Stimulated activated CD8-positive, alpha-beta memory T cell treated with anti-CD3 and anti-CD28 coated beads, Interleukin-4, amount 100 ng/mL, for 1 hour (primary cell): ENCODE results near the gene USP20.

Experiments used
- DNase-seq, 2 donors: peaks; one replicate each; pipeline ENCODE4 v3.0.0-alpha.2; 2020; ENCODE audit warnings: low read depth in 2 of 2, low spot score in 1 of 2

Gene USP20

DNA sequence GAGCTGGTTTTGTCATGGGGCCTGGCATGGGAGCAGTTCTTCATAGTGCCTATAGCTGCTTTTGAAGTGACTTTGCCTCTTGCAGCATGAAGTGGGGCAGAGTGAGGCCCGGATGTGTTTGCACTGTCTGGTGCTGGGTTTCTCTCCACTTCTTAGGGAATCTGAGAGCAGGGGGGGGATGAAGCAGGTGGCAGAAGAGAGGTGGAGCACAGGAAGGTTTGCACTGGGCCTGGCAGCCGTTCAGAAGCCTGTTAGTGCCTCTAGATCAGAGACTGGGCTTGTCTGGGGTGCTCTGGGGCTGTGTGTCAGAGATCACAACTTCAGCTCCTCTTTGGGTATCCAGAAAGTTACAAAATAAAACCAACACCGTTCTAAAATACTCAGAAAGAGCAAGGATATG, 18.4 kb downstream of the USP20 start:
- DNase-seq = no peak

DNA sequence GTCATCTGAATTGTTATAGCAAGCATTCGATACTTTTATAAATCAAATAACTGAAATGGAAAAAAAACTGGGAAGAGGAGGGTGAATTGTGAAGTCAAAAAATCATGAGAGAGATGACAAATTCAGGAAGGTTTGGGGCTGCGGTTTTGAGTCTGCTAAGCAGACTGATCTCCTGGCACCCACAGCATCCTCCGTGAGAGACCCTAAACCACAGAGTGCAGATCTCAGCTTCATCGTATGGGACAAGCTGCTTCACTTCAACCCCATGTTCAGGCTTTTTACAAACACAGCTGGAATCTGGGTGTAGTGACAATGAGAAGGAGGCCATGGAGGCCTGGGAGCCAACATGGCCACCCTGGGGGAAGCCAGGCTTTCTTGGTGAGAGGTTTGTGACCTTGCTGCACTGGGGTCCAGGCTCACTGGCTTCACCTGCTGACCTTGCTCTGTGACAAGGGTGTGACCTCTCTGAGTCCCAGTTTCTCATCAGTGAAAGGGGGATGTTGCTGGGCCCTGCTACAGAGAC, 19.4 kb downstream of the USP20 start:
- no peak for DNase-seq

DNA sequence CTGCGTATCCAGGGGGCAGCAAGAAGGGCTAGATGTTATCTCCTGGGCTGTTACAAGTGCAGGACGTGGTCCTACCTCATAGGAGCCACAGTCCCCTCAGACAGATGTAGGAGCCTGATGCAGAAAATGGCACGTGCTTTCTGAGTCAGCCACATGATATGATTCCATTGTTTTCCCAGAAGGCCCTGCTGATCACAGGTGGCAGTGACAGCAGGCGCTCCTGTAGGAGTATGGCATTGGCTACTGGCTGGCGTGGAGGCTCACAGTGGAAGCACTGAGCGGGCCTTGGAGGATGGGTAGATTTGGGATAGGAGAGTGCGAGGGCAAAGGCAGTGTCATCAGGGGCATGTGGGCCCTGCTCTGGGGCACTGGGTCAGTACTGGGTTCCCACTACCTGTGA, 21.9 kb downstream of the USP20 start:
- DNase-seq = no peak

DNA sequence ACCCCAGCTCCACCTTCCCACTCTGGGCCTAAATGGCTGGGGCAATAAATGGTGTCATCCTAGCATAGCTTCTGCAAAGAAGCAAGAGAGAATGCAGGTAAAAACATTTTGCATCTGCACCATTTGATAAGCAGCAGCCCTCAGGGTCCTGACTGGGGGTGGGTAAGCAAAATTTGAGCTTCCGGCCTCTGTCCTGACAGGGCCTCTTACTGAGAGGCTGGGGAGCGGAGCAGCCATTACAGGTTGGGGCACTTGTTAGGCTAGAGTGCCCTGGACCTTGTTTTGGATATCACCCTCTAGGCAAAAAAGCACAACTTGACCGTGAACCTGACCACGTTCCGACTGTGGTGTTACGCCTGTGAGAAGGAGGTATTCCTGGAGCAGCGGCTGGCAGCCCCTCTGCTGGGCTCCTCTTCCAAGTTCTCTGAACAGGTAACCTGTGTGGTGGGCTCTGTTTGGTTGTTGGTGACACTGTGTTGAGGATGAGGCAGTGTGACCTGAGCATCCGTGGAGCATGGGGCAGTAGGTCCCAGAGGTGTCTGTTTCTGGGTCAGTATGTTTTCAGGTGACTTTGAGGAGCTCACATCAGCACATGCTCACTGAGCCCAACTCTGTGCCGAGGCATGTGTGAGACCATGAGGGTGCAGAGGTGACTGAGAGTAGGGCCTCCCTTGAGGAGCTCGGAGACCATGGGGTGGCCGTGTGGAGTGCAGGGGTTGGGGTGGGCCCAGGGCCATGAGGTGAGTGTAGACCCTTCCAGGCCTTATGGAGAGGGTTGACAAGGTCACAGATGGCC, 23.1 kb downstream of the USP20 start:
- no peak for DNase-seq

DNA sequence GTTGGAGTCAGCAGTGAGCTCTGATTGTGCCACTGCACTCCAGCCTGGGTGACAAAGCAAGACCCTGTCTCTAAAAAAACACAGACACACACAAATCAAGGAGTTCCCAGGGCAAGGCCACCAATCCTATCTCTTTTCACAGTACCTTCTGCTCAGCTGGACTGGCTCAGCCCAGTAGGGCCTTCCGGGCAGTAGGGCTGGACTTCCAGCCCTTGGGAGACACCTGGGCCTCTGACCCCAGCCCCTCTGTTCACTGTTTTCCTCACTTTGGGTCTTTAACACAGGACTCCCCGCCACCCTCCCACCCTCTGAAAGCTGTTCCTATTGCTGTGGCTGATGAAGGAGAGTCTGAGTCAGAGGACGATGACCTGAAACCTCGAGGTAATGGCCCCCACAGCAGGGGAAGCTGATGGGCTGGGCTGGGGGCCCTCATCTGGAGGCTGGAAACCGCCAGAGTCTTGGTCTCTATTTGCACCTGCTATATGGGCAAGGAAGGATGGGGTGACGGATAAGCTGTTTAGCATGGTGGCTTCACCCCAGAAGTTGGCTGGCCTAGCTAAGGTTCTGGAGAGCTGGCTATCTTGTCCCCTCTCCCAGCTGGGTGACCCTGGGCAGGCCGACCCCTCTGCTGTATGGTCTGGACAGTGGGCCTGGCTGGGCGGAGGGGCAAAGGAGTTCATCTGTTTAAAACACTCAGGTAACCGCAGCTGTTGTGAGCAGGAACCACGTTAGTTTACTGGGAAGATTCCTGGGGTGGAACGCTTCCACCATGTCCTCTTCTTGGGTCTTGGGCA, 25.6 kb downstream of the USP20 start:
- DNase-seq = no peak

DNA sequence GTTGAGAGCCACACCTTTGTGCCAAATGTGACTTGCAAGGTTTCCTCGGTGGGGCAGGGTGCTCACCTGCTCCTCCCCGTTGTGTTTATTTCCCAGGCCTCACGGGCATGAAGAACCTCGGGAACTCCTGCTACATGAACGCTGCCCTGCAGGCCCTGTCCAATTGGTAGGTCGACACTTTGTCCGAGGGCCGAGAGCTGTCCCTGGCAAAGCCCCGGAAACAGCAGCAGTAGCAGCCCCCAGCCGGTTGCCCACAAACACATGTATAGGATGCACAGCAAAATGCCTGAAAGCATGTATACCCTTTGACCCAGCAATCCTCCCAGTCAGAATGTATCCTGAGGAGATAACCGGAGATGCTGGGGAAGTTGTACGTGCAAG, 26.2 kb downstream of the USP20 start:
- no peak for DNase-seq

DNA sequence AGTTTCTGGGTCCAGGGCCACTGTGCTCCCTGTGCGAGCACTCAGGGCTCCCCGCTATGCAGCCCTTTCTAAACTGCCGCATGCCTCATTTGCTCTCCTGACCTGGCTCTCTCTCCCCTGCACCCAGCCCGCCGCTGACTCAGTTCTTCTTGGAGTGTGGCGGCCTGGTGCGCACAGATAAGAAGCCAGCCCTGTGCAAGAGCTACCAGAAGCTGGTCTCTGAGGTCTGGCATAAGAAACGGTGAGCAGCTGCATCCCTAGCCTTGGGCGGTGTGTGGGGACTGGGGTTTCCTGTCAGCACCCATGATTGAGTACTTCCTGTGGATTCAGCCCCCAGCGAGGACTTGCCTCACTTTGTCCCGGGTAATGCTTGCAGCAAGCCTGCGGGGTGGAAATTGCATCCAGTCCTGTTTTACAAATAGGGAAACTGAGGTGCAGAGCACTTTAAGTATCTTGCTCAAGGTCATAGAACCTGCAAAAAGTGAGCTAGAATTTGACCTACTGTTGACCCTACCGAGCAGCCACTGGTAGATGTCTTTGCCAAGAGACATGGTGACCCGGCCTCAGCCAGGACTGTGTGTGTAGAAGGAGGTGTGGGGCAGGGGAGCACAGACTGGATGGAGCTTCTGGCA, 27.9 kb downstream of the USP20 start:
- DNase-seq = peak in 1 of 2 donors; percentile 57

DNA sequence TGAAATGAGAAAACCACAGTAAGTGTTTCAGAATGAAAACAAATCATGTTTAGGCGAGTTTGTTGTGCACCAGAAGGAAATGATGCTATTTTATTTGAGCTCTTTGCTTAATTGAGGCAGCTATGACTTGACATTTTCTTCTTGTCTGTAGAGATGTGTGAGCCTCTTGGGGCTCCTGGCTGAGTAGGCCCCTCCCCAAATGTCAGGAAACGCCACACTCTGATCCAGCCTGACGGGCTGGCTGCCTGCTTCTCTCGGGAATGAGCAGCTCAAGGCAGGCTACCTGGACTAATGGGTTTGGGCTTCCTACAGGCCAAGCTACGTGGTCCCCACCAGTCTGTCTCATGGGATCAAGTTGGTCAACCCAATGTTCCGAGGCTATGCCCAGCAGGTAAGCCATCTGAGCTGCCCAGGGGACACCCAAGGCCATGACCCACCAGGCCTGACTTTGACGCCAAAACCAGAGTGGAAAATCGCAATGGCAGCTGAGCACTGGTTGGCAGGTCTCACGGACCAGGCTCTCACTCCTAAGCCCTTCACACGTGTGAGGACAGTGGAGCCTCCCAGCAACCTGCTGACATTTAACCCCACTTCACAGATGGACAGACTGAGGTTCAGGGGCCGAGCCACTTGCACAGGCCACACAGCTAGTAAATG, 29.9 kb downstream of the USP20 start:
- DNase-seq = no peak

DNA sequence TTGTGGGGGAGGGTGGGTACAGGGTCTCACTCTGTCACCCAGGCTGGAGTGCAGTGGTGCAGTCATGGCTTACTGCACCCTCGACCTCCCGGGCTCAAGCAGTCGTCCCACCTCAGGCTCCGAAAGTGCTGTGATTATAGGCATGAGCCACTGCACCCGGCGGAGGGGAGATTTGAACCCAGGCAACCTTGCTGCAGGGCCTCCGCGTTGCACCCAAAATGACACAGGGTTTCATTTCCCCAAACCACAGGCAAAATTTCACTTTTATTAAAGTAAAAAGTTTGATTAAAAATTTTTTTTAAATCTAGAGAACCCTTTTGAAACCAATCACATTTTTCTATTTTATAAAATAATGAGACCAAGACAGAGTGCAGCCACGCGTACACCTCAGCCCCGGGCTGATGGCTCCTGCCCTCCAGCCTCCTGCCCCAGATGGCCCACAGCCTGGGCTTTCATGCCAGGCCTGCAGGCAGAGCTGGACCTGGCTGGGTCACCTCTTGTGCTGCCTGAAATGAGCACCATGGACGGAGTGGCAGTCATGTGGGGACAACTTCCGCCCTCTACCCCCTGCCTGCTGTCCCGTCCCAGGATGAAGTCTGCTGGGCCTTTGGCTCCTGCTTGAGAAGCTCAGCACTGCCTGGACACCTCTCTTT, 30.5 kb downstream of the USP20 start:
- no peak for DNase-seq

DNA sequence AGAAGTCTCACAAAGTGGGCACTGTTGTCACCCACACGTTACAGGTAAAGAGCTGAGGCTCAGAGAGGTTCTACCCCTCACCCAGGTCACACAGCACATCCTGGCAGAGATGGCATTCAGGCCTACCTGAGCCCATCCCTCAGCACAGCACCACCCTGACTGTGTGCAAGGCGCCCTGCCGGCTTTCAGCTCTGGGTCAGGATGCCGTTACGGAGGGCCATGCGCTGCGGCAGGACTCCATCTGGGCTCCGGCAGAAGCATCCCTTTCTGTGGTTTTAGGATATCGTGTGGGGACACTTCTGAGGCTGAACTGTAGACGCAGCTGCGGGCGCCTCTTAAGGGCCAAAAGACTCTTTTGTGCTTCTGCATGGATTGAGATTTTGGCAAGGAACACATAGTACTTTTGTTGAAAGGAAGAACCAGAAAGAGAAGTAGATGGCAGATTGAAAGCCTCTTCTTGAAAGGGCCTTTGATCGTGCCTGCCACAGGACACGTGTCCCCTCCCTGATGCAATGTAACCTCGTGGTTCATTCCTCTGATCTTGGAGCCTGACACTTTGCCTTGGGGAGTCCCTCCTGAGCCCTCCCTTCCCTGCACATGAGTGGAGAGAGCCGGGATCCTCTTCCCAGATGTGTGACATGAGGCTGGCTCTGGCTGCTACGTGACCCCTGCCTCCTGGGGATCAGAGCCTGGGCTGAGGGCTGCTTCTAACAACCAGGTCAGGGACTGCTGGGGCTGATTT, 31.3 kb downstream of the USP20 start:
- DNase-seq = no peak

DNA sequence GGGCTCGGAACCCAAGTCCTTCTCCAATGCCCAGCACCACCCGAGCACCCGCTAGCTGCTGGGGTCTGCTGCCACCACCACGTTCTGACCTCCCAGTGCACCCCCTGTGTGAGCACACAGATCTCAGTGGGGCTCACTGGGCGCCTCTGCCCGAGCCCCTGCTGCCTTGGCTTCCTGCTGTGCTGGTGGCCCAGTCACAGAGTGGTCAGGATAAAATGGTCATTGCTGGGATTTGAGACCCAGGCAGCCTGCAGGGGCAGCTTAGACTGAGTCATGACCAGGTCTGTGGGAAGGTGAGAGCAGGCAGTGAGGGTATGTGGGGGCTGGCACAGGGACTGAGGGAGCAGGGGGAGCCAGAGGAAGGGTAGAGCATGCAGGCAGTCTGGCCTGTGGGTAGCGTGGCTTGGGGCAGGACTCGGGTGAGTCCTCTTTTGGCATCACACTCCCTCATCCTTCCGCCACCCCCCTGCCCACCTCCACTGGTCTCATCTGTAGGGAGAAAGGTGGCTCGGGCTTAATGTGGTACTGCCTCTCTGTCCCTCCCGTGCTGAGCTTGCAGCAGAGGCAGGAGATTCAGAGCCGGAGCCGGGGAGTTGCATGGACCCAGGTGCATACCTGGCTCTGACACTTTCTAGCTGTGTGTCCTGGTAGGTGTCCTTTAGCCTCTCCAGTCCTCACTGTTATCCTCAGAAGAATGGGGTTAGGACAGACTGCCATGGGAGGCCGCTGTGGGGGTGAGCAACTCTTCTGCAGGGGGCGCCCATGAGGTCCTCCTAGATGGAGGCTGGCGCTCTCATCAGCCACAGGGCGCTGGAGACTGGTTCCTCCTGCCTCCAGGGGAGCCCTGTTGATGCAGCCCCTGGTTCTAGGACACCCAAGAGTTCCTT, 32.1 kb downstream of the USP20 start:
- no peak for DNase-seq

DNA sequence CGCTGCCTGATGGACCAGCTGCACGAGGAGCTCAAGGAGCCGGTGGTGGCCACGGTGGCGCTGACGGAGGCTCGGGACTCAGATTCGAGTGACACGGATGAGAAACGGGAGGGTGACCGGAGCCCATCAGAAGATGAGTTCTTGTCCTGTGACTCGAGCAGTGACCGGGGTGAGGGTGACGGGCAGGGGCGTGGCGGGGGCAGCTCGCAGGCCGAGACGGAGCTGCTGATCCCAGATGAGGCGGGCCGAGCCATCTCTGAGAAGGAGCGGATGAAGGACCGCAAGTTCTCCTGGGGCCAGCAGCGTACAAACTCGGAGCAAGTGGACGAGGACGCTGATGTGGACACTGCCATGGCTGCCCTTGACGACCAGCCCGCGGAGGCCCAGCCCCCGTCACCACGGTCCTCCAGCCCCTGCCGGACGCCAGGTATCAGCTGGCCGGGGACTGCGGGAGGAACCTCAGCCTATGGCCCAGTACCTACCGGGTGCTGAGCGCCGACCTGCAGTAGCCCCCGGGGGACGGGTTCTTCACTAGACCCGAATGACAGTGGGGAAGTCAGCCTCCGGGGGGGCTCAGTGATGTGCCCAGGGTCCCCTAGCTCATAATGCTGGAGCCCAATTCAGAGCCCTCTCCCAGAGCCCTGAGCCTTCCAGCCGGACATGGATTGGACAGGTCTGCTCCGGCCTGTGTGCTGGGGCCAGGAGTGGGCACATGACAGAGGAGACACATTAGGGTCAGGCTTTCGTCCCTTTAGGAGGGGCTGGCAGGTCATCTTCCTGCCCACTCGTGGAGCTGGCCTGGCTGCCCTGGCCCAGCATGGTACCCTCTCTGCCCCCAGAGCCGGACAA, 33.0 kb downstream of the USP20 start:
- no peak for DNase-seq

DNA sequence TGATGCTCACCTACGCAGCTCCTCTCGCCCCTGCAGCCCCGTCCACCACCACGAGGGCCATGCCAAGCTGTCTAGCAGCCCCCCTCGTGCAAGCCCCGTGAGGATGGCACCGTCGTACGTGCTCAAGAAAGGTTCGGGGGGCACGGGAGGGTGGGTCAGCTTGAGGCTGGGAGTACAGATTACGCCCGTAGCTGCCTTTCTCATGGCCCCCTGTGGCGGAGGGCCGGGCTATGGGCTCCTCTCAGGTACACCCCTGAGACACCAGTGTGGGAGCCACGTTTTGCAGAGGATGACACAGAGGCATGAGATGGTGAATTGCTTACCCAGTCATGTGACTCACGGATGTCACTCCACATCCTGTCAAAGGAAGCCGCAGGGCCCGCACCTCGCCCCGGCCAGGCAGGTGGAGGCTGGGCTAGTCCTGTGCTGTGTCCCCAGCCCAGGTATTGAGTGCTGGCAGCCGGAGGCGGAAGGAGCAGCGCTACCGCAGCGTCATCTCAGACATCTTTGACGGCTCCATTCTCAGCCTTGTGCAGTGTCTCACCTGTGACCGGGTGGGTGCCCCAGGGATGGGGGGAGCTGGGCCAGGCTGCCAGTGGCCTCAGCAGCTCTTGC, 33.7 kb downstream of the USP20 start:
- DNase-seq = peak in 1 of 2 donors; percentile 80

DNA sequence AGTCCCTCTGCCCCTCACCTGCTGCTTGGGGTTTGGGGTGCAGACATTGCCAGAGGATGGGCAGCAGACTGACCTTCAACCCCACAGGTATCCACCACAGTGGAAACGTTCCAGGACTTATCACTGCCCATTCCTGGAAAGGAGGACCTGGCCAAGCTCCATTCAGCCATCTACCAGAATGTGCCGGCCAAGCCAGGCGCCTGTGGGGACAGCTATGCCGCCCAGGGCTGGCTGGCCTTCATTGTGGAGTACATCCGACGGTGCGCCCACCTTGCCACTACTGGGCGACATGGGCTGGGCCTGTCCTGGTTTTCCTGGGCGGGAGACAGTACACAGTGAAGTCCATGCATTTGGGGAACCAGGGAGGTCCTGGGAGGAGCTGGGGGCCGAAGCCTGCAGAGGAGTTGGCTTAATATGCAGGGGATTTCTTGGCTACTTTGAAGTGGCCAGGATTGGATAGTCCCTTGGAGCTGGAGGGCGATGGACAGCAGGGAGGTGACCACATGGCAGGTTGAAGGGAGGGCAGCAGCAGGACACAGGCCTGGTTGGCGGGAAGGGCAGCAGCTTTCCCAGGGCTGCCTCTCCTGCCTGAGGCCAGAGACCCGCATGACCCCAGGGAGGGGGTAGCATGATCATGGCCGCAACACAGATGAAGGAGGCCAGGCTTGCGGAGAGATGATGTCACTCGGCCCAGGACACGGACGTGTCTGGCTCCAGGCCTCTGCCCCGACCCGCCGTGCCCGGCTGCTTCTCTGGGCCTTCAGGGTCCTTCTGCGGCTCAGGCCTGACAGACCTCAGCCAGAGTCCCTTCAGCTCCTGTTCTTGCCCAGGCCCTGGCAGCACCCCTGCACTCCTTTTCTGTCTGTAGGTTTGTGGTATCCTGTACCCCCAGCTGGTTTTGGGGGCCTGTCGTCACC, 34.6 kb downstream of the USP20 start:
- DNase-seq = no peak

DNA sequence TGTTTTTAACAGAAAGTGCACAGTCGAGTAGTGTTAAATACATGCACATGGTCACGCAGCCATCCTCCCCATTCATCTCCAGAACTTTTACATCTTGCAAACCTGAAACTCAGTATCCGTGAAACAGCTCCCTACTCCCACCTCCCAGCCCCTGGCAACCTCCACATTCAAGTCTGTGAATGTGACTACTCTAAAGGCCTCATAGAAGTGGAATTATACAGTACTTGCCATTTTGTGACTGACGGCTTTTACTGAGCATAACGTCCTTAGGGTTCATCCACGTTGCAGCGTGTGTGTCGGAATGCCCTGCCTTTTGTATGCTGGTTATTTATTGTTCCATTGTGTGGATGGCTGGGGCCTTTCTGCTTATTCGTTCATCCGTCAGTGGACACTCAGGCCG, 35.8 kb downstream of the USP20 start:
- no peak for DNase-seq

DNA sequence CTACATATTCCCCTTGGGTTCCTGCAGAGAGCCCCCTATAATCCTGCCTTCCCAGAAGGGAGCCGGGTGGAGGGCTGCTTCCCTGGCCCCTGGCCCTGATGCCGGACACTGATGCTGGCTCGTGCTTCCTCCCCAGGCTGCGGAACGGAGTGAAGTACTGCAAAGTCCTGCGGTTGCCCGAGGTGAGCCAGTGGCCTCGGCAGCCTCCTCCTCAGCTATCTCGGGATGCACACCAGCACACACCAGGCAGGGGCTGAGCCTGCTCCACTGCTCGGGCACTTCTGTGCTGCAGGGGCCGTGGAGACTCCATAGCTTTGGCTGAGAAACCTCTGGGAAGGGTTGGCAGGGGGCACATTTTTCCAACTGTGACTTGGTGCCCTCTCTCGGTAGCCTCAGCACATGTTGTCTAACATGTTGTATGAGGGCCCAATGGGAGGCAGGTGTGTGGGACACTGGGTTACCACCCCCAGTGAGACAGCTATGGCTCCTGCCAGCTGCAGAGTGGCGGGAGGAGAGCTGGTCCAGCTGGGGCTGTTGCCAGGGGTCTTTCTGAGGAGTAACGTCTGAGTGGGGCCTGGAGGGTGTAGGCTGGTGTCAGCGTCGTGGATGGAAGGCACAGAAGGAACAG, 38.4 kb downstream of the USP20 start:
- DNase-seq = no peak
